GM12865 (cell line): ENCODE data around the gene EDN3.

Experiments
- DNase-seq: peaks from one replicate; pipeline ENCODE4 v3.0.0; 2010; ENCODE audit warnings: low read depth
- H3K4me3 ChIP-seq: 2 replicates; pipeline ENCODE4 v1.5.1; 2011; ENCODE audit warnings: mild to moderate bottlenecking, low read depth, low read length, control low read depth
- TF ChIP-seq, protein P1 (sequence below): IDR thresholded peaks from 2 replicates; pipeline ENCODE4 v1.5.1; 2011; ENCODE audit warnings: low read length, control low read depth, low read depth, inconsistent platforms; ENCODE audit not compliant: insufficient read depth; ENCODE audit errors: missing control alignments

Gene EDN3

GRCh38 chr20:59342023-59342957 lies 41.9 kb downstream of the EDN3 start:
- TF ChIP-seq, protein P1, sequence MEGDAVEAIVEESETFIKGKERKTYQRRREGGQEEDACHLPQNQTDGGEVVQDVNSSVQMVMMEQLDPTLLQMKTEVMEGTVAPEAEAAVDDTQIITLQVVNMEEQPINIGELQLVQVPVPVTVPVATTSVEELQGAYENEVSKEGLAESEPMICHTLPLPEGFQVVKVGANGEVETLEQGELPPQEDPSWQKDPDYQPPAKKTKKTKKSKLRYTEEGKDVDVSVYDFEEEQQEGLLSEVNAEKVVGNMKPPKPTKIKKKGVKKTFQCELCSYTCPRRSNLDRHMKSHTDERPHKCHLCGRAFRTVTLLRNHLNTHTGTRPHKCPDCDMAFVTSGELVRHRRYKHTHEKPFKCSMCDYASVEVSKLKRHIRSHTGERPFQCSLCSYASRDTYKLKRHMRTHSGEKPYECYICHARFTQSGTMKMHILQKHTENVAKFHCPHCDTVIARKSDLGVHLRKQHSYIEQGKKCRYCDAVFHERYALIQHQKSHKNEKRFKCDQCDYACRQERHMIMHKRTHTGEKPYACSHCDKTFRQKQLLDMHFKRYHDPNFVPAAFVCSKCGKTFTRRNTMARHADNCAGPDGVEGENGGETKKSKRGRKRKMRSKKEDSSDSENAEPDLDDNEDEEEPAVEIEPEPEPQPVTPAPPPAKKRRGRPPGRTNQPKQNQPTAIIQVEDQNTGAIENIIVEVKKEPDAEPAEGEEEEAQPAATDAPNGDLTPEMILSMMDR = no peak
- no peak overlapping the region for H3K4me3 ChIP-seq
- no peak for DNase-seq

- no peak for DNase-seq
- TF ChIP-seq, protein P1 = no peak
- H3K4me3 ChIP-seq = no peak overlapping the region
These were observed 45.6 kb downstream of the EDN3 start for GRCh38 chr20:59346061-59346460.

GRCh38 chr20:59349277-59349676 lies 48.9 kb downstream of the EDN3 start:
- H3K4me3 ChIP-seq = no peak overlapping the region
- DNase-seq = no peak
- TF ChIP-seq, protein P1 = no peak

- no peak overlapping the region for H3K4me3 ChIP-seq
- TF ChIP-seq, protein P1 = no peak
- DNase-seq = no peak
These were observed 50.1 kb downstream of the EDN3 start for GRCh38 chr20:59350330-59351156.

GRCh38 chr20:59351157-59352040 lies 51.0 kb downstream of the EDN3 start:
- H3K4me3 ChIP-seq = no peak overlapping the region
- no peak for DNase-seq
- TF ChIP-seq, protein P1 = no peak

DNA sequence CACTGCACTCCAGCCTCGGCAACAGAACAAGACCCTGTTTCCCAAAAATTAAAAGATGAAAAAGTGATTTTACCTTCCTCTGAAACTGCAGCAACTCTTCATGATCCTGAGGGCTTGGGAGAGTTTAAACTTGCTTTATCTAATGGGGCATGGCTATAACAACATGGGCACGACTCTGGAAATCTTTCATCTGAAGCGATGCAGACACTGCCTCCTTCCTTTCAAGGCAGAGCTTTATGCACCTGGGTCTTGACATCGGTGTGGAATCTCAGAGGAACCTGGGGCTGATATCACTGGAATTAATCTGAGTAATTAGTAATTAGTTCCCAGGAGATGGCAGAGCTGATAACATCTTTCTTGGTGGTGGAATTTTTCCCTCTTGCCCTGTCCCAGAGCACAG lies 52.1 kb downstream of the EDN3 start:
- TF ChIP-seq, protein P1 = no peak
- H3K4me3 ChIP-seq = no peak overlapping the region
- no peak for DNase-seq
